Epithelial cell of proximal tubule (primary cell): ENCODE data around the gene NLRP12. TPM values are rescaled to one million over a fixed set of nuclear protein-coding genes. Genes with fewer than 3 reads are reported as not detected.

Source experiments
- DNase-seq: peaks from one replicate; pipeline ENCODE4 v3.0.0-alpha.2; 2011; ENCODE audit warnings: low read depth
- H3K4me3 ChIP-seq: 2 replicates; pipeline ENCODE4 v1.5.1; 2011; ENCODE audit warnings: low read depth, mild to moderate bottlenecking, low read length
- CTCF ChIP-seq: conservative IDR thresholded peaks from 2 replicates; pipeline ENCODE4 v1.5.1; 2012; ENCODE audit warnings: low read depth, mild to moderate bottlenecking, low read length
- total RNA-seq: library from RNA; depleted of rRNA; stranded (reverse); fragments of >200 nt; gene quantifications from 2 replicates; pipeline ENCODE4 v1.2.3, GENCODE V29; 2015

The NLRP12 gene
- total RNA-seq, 1 donor from 2014 or later: not detected

DNA sequence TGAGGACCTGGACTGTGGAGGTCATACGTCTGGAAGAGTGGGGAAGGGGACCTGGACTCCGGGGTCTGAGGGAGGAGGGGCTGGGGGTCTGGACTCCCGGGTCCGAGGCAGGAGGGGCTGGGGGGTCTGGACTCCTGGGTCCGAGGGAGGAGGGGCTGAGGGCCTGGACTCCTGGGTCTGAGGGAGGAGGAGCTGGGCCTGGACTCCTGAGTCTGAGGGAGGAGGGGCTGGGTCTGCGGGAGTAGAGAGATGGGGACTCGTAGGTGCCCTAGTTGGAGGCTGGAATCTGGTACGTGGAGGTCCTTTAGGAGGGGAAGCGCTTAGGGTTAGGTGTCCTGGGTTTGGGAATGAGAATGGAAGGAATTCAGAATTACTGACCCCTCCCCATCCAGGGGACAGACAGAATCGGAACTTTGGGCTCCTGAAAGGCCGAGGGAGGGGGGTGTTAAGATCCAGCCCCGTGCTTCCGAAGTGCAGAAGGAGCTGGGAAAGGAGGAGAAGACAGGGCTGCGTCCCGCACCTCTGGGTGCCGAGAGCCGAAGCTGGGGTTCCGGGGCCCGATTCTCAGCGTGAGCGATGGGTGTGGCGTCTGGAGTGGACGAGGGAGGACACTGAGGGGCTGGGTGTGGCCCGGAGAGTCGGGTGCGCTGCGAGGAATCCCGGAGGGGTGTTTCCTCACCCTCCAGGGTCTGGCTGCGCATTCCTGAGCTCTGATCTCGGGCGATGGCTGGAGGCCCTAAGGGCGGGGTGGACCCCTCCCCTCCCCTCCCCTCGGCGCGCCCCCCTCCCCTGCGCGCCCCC, 44.2 kb upstream of the NLRP12 start:
- no peak for DNase-seq
- peak overlapping the region; percentile 92 for H3K4me3 ChIP-seq
- no peak for TF ChIP-seq CTCF

DNA sequence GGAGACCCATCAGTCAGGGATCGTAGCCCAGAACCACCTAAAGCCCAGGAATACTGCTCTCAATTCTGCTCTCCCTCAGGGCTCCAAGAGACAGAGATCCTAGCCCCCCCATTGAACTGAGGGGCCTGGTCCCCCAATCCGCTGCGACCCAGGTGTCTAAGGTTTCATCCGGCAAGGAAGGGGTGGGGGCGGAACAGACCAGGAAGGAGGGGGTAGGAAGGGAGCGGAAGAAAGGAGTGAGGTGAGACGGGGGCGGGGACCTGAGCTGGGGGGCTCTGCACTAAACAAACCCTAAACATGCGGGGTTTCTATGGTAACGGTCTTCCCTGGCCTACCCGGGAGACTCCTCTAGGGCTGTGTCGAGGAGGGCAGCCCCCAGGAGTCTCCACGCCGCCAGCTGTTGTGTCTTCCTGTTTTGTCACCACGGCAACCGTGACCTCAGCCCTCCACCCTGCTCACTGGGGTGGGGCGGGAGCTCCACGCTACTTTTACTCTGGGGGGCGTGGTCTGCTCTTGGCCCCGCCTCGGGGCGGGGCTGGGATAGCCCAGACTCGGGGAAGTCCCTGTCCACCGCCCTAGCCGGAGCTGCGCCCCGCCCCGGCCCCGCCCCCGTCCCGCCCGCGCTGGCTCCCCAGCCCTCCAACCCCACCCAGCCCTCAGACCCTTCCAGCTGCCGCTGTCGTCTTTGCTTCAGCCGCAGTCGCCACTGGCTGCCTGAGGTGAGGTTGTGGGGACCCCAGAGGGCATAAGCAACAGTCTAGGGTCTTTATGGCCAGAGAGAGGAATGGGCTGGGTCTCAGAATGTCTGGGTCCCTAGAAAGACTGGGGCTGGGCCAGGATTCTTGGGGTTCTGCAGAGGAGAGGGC, 43.3 kb upstream of the NLRP12 start, which contains the start of gene MYADM:
Gene MYADM, plus strand, starts transcription at position 659 of the 866 bp plus-strand sequence. CDS start 5,647 bp downstream, outside the sequence.
- no peak for TF ChIP-seq CTCF
- H3K4me3 ChIP-seq: peak within 1 kb of the TSS; percentile 92
- peak; percentile 71 for DNase-seq

- no peak for DNase-seq
- no peak for TF ChIP-seq CTCF
- peak overlapping the region; percentile 62 for H3K4me3 ChIP-seq
Observed at GRCh38 chr19:53866865-53867224, 42.7 kb upstream of the NLRP12 start.

DNA sequence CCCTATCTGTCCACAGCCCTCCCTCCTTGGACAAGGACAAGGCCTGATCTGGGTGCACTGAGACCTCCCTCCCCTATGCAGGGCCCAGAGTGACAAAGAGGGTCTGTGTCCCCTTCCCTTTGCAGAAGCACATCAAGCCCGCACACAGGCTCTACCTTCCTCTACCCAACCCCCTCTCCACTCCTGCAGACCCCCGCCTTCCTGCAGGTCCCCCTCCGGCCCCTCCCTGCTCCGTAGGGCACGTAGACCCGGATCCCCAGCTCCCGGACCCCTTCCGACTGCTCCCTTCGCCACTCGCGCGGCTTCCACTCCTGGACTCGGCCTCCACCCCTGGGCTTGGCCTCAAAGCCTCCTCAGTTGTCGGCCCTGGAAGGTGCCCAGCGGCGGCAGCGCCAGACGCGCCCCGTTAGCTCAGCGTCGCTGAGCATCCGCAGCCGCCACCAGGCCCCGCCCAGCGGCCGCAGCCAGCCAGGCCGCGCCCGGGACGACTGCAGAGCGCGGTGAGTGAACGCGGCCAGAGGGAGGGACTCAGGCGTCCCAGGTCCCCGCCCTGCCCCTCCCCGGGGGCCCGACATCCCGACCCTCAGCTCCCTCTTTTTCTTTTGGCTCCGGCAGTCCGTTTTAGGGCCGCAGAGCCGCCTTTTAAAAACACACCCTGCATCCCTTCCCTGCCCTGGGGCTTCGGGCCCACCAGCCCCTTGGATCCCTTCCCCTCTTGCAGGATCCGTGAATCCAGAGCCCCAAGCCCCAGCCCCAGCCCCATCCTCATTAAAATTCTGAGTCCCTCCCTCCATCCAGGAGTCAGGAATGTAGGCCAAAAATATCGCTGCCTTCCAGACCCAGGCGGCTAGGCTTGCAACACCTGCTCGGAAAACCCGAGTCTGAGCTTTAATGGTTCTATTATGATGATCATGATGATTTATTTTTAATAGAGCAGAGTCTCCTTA, 42.1 kb upstream of the NLRP12 start:
- TF ChIP-seq CTCF: no peak
- no peak for DNase-seq
- H3K4me3 ChIP-seq: peak overlapping the region; percentile 62

DNA sequence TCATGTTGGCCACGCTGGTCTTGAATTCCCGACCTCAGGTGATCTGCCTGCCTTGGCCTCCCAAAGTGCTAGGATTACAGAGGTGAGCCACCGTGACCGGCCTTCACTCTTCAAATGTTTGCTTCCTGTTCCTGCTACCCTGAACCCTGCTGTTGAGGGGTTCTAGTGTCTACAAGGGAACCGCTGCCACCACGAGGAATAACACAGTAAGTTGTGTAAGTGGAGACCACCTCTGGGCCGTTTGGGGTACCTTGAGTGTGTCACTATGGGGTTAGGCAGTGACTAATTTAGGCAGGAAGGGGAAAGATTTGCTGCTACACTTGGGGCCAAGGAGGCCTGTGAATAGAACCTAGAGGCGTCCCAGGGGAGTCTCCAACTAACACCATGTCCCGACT, 41.4 kb upstream of the NLRP12 start:
- no peak for TF ChIP-seq CTCF
- no peak for DNase-seq
- H3K4me3 ChIP-seq: peak overlapping the region; percentile 62

GRCh38 chr19:53864308-53864836, 40.3 kb upstream of the NLRP12 start:
- DNase-seq: no peak
- no peak for TF ChIP-seq CTCF
- no peak overlapping the region for H3K4me3 ChIP-seq
